K562 (cell line): ENCODE data around the gene ENG. TPM values are rescaled to one million over a fixed set of nuclear protein-coding genes. Genes with fewer than 3 reads are reported as not detected.

Experiments
- ARID1B ChIP-seq: fragments of 450-650 bp; IDR thresholded peaks from 2 replicates; pipeline ENCODE4 v1.6.1; 2016; ENCODE audit warnings: antibody characterized with exemption, mild to moderate bottlenecking, inconsistent platforms
- CXXC5 ChIP-seq: fragments of 250-450 bp; sonication (Bioruptor Pico); IDR thresholded peaks from 2 replicates; pipeline ENCODE4 v1.8.0; 2022; ENCODE audit warnings: inconsistent platforms, mild to moderate bottlenecking, moderate library complexity
- DMBX1 ChIP-seq: fragments of 250-450 bp; sonication (Bioruptor Pico); IDR thresholded peaks from 2 replicates; pipeline ENCODE4 v1.8.0; 2022; ENCODE audit warnings: inconsistent platforms, mild to moderate bottlenecking, moderate library complexity, borderline replicate concordance
- ELF2 ChIP-seq: fragments of 250-450 bp; sonication (Bioruptor Pico); IDR thresholded peaks from 2 replicates; pipeline ENCODE4 v1.5.0; 2021; ENCODE audit warnings: mild to moderate bottlenecking
- HMG20A ChIP-seq: fragments of 450-650 bp; formaldehyde crosslinking; conservative IDR thresholded peaks from 2 replicates; pipeline ENCODE4 v1.4.0; 2020; ENCODE audit warnings: mild to moderate bottlenecking, mixed read lengths
- ILK ChIP-seq: fragments of 450-650 bp; IDR thresholded peaks from 2 replicates; pipeline ENCODE4 v1.6.1; 2016; ENCODE audit warnings: missing genetic modification characterization, low read depth, mild to moderate bottlenecking, missing compliant biosample characterization, moderate library complexity, borderline replicate concordance
- MECOM ChIP-seq: fragments of 250-450 bp; sonication (Bioruptor Pico); IDR thresholded peaks from 2 replicates; pipeline ENCODE4 v1.8.0; 2022; ENCODE audit warnings: inconsistent platforms
- MYBL2 ChIP-seq, 2 experiments: fragments of 450-650 bp in 1 of 2; sonication (generic) in 1 of 2; formaldehyde crosslinking in 1 of 2; IDR thresholded peaks; 2 replicates each; pipeline versions ENCODE4 v1.6.1 to v1.8.1; 2017 to 2022; ENCODE audit warnings: borderline replicate concordance in 1 of 2, inconsistent platforms in 1 of 2, low read depth in 1 of 2, mild to moderate bottlenecking in 1 of 2, missing genetic modification reagents in 1 of 2, moderate library complexity in 1 of 2
- NONO ChIP-seq, 2 experiments: fragments of 200-400 bp in 1 of 2; fragments of 450-650 bp in 1 of 2; formaldehyde crosslinking in 1 of 2; IDR thresholded peaks; 2 replicates each; pipeline ENCODE4 v1.6.1; 2017; ENCODE audit warnings: low read depth in 2 of 2, mild to moderate bottlenecking in 2 of 2, moderate library complexity in 2 of 2, low read length in 1 of 2
- PHB2 ChIP-seq: fragments of 450-650 bp; IDR thresholded peaks from 2 replicates; pipeline ENCODE4 v1.6.1; 2017; ENCODE audit warnings: low read depth
- PHF20 ChIP-seq: fragments of 450-650 bp; IDR thresholded peaks from 2 replicates; pipeline ENCODE4 v1.6.1; 2018; ENCODE audit not compliant: partially characterized antibody
- POLR3A ChIP-seq: IDR thresholded peaks from 2 replicates; pipeline ENCODE4 v1.6.1; 2011; ENCODE audit warnings: borderline replicate concordance, mild to moderate bottlenecking, moderate library complexity; ENCODE audit not compliant: insufficient read length, insufficient read depth; ENCODE audit errors: extremely low read depth
- RBBP5 ChIP-seq: fragments of 200-600 bp; sonication (generic); IDR thresholded peaks from 2 replicates; pipeline ENCODE4 v1.6.1; 2012; ENCODE audit warnings: borderline replicate concordance, mild to moderate bottlenecking, low read length, control low read depth, inconsistent platforms; ENCODE audit not compliant: insufficient read depth, poor library complexity, severe bottlenecking
- RBM22 ChIP-seq: fragments of 200-400 bp; formaldehyde crosslinking; IDR thresholded peaks from 2 replicates; pipeline ENCODE4 v1.6.1; 2018; ENCODE audit warnings: low read length, low read depth; ENCODE audit not compliant: poor library complexity, severe bottlenecking
- RNF2 ChIP-seq: sonication (generic); IDR thresholded peaks from 2 replicates; pipeline ENCODE4 v1.6.1; 2016
- SAFB2 ChIP-seq: fragments of 200-400 bp; formaldehyde crosslinking; IDR thresholded peaks from 2 replicates; pipeline ENCODE4 v1.6.1; 2018; ENCODE audit warnings: borderline replicate concordance, low read length, low read depth, moderate library complexity; ENCODE audit not compliant: severe bottlenecking
- SFPQ ChIP-seq: fragments of 200-400 bp; formaldehyde crosslinking; IDR thresholded peaks from 2 replicates; pipeline ENCODE4 v1.6.1; 2017; ENCODE audit warnings: mild to moderate bottlenecking, low read depth, low read length, moderate library complexity
- SLC30A9 ChIP-seq: fragments of 250-450 bp; sonication (Bioruptor Pico); IDR thresholded peaks from 2 replicates; pipeline ENCODE4 v1.8.0; 2022; ENCODE audit warnings: mild to moderate bottlenecking, moderate library complexity
- SNAPC5 ChIP-seq: fragments of 250-450 bp; sonication (Bioruptor Pico); IDR thresholded peaks from 2 replicates; pipeline ENCODE4 v1.8.0; 2021; ENCODE audit warnings: moderate library complexity, mild to moderate bottlenecking, inconsistent platforms
- SPI1 ChIP-seq: IDR thresholded peaks from 2 replicates; pipeline ENCODE4 v1.6.1; 2011; ENCODE audit warnings: low read depth, low read length, control low read depth, borderline replicate concordance
- TSC22D4 ChIP-seq: fragments of 450-650 bp; IDR thresholded peaks from 2 replicates; pipeline ENCODE4 v1.6.1; 2016; ENCODE audit warnings: missing genetic modification characterization, missing biosample characterization, control low read depth
- ZC3H11A ChIP-seq: IDR thresholded peaks from 2 replicates; pipeline ENCODE4 v1.6.1; 2012; ENCODE audit warnings: low read depth, low read length, improper control_type of control experiment
- ZC3H8 ChIP-seq: fragments of 450-650 bp; IDR thresholded peaks from 2 replicates; pipeline ENCODE4 v1.6.1; 2017
- ZNF324 ChIP-seq: fragments of 250-450 bp; sonication (Bioruptor Pico); IDR thresholded peaks from 2 replicates; pipeline ENCODE4 v1.4.0; 2020; ENCODE audit warnings: mild to moderate bottlenecking
- ZNF436 ChIP-seq: fragments of 250-450, 450-650 bp; sonication (Bioruptor Pico); formaldehyde crosslinking; IDR thresholded peaks from 2 replicates; pipeline ENCODE4 v1.7.0; 2020; ENCODE audit warnings: mild to moderate bottlenecking
- ZNF695 ChIP-seq: fragments of 450-650 bp; formaldehyde crosslinking; IDR thresholded peaks from 2 replicates; pipeline ENCODE4 v1.4.0; 2020; ENCODE audit warnings: mild to moderate bottlenecking, moderate library complexity
- ZNF764 ChIP-seq: fragments of 250-450 bp; sonication (Bioruptor Pico); IDR thresholded peaks from 2 replicates; pipeline ENCODE4 v1.4.0; 2020; ENCODE audit warnings: low read depth, mild to moderate bottlenecking, moderate library complexity
- polyA plus RNA-seq, 8 experiments: library from polyadenylated mRNA; depleted of rRNA in 4 of 8; stranded (reverse) in 5 of 8; unstranded in 3 of 8; fragments of >200 nt; fragmentation: Nextera tagmentation in 2 of 8; fragmentation: Illumina TruSeq in 1 of 8; extraction: Ambion mirVana in 2 of 8; extraction: Trizol in 1 of 8; gene quantifications; 2 replicates each; pipeline versions ENCODE4 v1.2.1 to v1.2.3, GENCODE V29; 2011 to 2014; ENCODE audit warnings: inconsistent platforms in 1 of 8, missing spikeins in 1 of 8
- total RNA-seq, 7 experiments: library from RNA; depleted of rRNA in 6 of 7; stranded (reverse); fragments of >200 nt in 6 of 7; fragmentation: Illumina TruSeq in 2 of 7; extraction: Trizol in 2 of 7; gene quantifications; 2 replicates each; pipeline versions ENCODE4 v1.2.1 to v1.2.3, GENCODE V29; 2011 to 2021; ENCODE audit warnings: low replicate concordance in 1 of 7

ENG gene
- total and polyA plus RNA-seq, 9 of the 15 experiments (the other 6 are each of a cell fraction or from before 2014, with no cell fraction given): 0.04 to 0.40 (median 0.14) TPM; not detected in 1

- TF ChIP-seq DMBX1 (CRISPR knock-in tag): no peak
- no peak for TF ChIP-seq SPI1
- no peak for TF ChIP-seq ZNF324 (CRISPR knock-in tag)
- TF ChIP-seq MECOM (CRISPR knock-in tag): no peak
- no peak for TF ChIP-seq SAFB2
- TF ChIP-seq CXXC5 (CRISPR knock-in tag): peak; percentile 62
- no peak for TF ChIP-seq PHF20
- TF ChIP-seq HMG20A (CRISPR knock-in tag): no peak
- TF ChIP-seq ARID1B: peak; percentile 77
- TF ChIP-seq RBBP5: peak; percentile 46
- no peak for TF ChIP-seq ZC3H11A
- no peak for TF ChIP-seq MYBL2 (IDR thresholded peaks at IDR 0.05; ENCODE audit: low read depth)
- no peak for TF ChIP-seq MYBL2 (CRISPR knock-in tag; IDR thresholded peaks at IDR 0.05; ENCODE audit: borderline replicate concordance)
- no peak for TF ChIP-seq TSC22D4 (tag)
- no peak; a peak in 1 of 4 replicates for TF ChIP-seq NONO (IDR thresholded peaks at IDR 0.05; ENCODE audit: low read depth in 2 of 2, low read length in 1 of 2)
- TF ChIP-seq ZNF764 (CRISPR knock-in tag): no peak
- TF ChIP-seq SFPQ: no peak
- no peak for TF ChIP-seq ZC3H8
- no peak for TF ChIP-seq ZNF436 (CRISPR knock-in tag)
- no peak; the same call in 1 of the 2 replicates for TF ChIP-seq ELF2
- TF ChIP-seq ZNF695 (CRISPR knock-in tag): no peak
- no peak for TF ChIP-seq RNF2
- no peak for TF ChIP-seq PHB2
- TF ChIP-seq RBM22: no peak
- no peak for TF ChIP-seq ILK (tag)
- TF ChIP-seq SLC30A9 (CRISPR knock-in tag): no peak
- no peak for TF ChIP-seq POLR3A
- no peak for TF ChIP-seq SNAPC5 (CRISPR knock-in tag)
Observed at GRCh38 chr9:127770905-127771569, 83.4 kb downstream of the ENG start (continued).
